Hepatocyte (in vitro differentiated cells): ENCODE data around the gene HAND2.
A peak's percentile ranks its signal among the peaks of the same experiment; 100 is the strongest.

Experiments
- CTCF ChIP-seq: fragments of 200-600 bp; sonication (generic); IDR thresholded peaks from 2 replicates; pipeline ENCODE4 v1.5.1; 2016; ENCODE audit warnings: antibody characterized with exemption, mild to moderate bottlenecking; ENCODE audit not compliant: poor library complexity
- EZH2 ChIP-seq: fragments of 200-600 bp; sonication (generic); IDR thresholded peaks from 2 replicates; pipeline ENCODE4 v1.6.1; 2016; ENCODE audit warnings: antibody characterized with exemption, mild to moderate bottlenecking, borderline replicate concordance
- EZH2phosphoT487 ChIP-seq: fragments of 200-600 bp; sonication (generic); IDR thresholded peaks from one replicate; pipeline ENCODE4 v1.6.1; 2018; ENCODE audit warnings: antibody characterized with exemption, mild to moderate bottlenecking, low read depth, moderate library complexity; ENCODE audit not compliant: unreplicated experiment, severe bottlenecking

- TF ChIP-seq EZH2 (peak; percentile 6), CTCF (no peak), EZH2phosphoT487 (no peak)
Observed at GRCh38 chr4:173508386-173509035, 21.5 kb downstream of the HAND2 start.
